WERI-Rb-1 (cell line): ENCODE data around the gene SNUPN.

ENCODE experiments used
- DNase-seq: peaks from one replicate; pipeline ENCODE4 v3.0.0-alpha.2; 2020
- H3K27ac ChIP-seq: fragments of 250-450 bp; sonication (Bioruptor Pico); 2 replicates; pipeline ENCODE4 v1.5.1; 2020; ENCODE audit warnings: mild to moderate bottlenecking, moderate library complexity
- H3K27me3 ChIP-seq: fragments of 250-450 bp; sonication (Bioruptor Pico); 2 replicates; pipeline ENCODE4 v1.5.1; 2021; ENCODE audit warnings: mild to moderate bottlenecking, low read depth, moderate library complexity; ENCODE audit not compliant: insufficient read depth, severe bottlenecking
- H3K36me3 ChIP-seq: fragments of 250-450 bp; sonication (Bioruptor Pico); 2 replicates; pipeline ENCODE4 v1.5.1; 2020; ENCODE audit warnings: mild to moderate bottlenecking, moderate library complexity
- H3K4me3 ChIP-seq: 2 replicates; pipeline ENCODE4 v1.5.1; 2011; ENCODE audit warnings: low read depth, mild to moderate bottlenecking, control low read depth, low read length
- H3K9me3 ChIP-seq: fragments of 250-450 bp; sonication (Bioruptor Pico); 2 replicates; pipeline ENCODE4 v1.5.1; 2021; ENCODE audit warnings: mild to moderate bottlenecking, moderate library complexity; ENCODE audit not compliant: severe bottlenecking
- CTCF ChIP-seq: IDR thresholded peaks from 2 replicates; pipeline ENCODE4 v1.5.1; 2011; ENCODE audit warnings: low read depth, mild to moderate bottlenecking, control low read depth, inconsistent platforms, low read length

The SNUPN gene

GRCh38 chr15:75620058-75620820 lies 5.3 kb downstream of the SNUPN start:
- Histone ChIP-seq H3K27ac (no peak overlapping the region), H3K27me3 (no peaks in the 10 kb centered on the region), H3K4me3 (no peak overlapping the region), H3K9me3 (no peaks in the 10 kb centered on the region), H3K36me3 (peaks cover 42% of the 10 kb centered on the region)
- TF ChIP-seq CTCF = no peak
- DNase-seq = no peak

- TF ChIP-seq CTCF = no peak
- no peak overlapping the region for H3K27ac ChIP-seq
- no peaks in the 10 kb centered on the region for H3K9me3 ChIP-seq
- peaks cover 62% of the 10 kb centered on the region for H3K36me3 ChIP-seq
- no peak for DNase-seq
- no peak overlapping the region for H3K4me3 ChIP-seq
- H3K27me3 ChIP-seq = no peaks in the 10 kb centered on the region
Measured at GRCh38 chr15:75616766-75617165, 8.8 kb downstream of the SNUPN start.

- Histone ChIP-seq H3K27me3 (no peaks in the 10 kb centered on the region), H3K27ac (no peak overlapping the region), H3K36me3 (peaks cover 60% of the 10 kb centered on the region), H3K9me3 (no peaks in the 10 kb centered on the region), H3K4me3 (no peak overlapping the region)
- no peak for TF ChIP-seq CTCF
- DNase-seq = no peak
Measured at GRCh38 chr15:75606711-75607699, 18.5 kb downstream of the SNUPN start.

- peaks cover 60% of the 10 kb centered on the region for H3K36me3 ChIP-seq
- no peaks in the 10 kb centered on the region for H3K9me3 ChIP-seq
- no peak for DNase-seq
- H3K27ac ChIP-seq = no peak overlapping the region
- TF ChIP-seq CTCF = no peak
- no peaks in the 10 kb centered on the region for H3K27me3 ChIP-seq
- H3K4me3 ChIP-seq = no peak overlapping the region
Measured at GRCh38 chr15:75606026-75606425, 19.5 kb downstream of the SNUPN start.

- DNase-seq = no peak
- no peaks in the 10 kb centered on the region for H3K27me3 ChIP-seq
- H3K9me3 ChIP-seq = no peaks in the 10 kb centered on the region
- no peak overlapping the region for H3K27ac ChIP-seq
- no peak overlapping the region for H3K4me3 ChIP-seq
- no peak for TF ChIP-seq CTCF
- H3K36me3 ChIP-seq = peaks cover 58% of the 10 kb centered on the region
Measured at GRCh38 chr15:75599401-75599800, 26.1 kb downstream of the SNUPN start.
